NT2/D1 (cell line): ENCODE measurements around the gene ZNF768.
"Not testable (repeated sequence)": the region's sequence is repeated elsewhere in the genome, so short reads cannot be mapped to it uniquely, and the experiment has no call there.

Source experiments
- DNase-seq: peaks from one replicate; pipeline ENCODE4 v3.0.0-alpha.2; 2011; ENCODE audit warnings: low read depth, low spot score
- H3K27me3 ChIP-seq: 2 replicates; pipeline ENCODE4 v1.6.0; 2011; ENCODE audit warnings: mild to moderate bottlenecking; ENCODE audit not compliant: insufficient read length, insufficient read depth
- H3K36me3 ChIP-seq: 2 replicates; pipeline ENCODE4 v1.6.1; 2011; ENCODE audit warnings: mild to moderate bottlenecking, low read length, mixed read lengths; ENCODE audit not compliant: insufficient read depth, insufficient read length
- H3K4me1 ChIP-seq: 2 replicates; pipeline ENCODE4 v1.5.1; 2011; ENCODE audit not compliant: insufficient read depth, insufficient read length
- H3K4me3 ChIP-seq: 2 replicates; pipeline ENCODE4 v1.5.1; 2011; ENCODE audit warnings: low read depth; ENCODE audit not compliant: insufficient read length
- H3K9ac ChIP-seq: 2 replicates; pipeline ENCODE4 v1.6.0; 2011; ENCODE audit warnings: low read depth; ENCODE audit not compliant: insufficient read length
- H3K9me3 ChIP-seq: 2 replicates; pipeline ENCODE4 v1.5.1; 2011; ENCODE audit warnings: mild to moderate bottlenecking, low read length; ENCODE audit not compliant: insufficient read depth
- SUZ12 ChIP-seq: IDR thresholded peaks from 2 replicates; pipeline ENCODE4 v1.6.1; 2011; ENCODE audit not compliant: insufficient read length, insufficient read depth; ENCODE audit errors: extremely low read depth
- YY1 ChIP-seq: IDR thresholded peaks from 2 replicates; pipeline ENCODE4 v1.6.1; 2011; ENCODE audit not compliant: insufficient read length, insufficient read depth
- ZNF274 ChIP-seq: IDR thresholded peaks from 2 replicates; pipeline ENCODE4 v1.6.1; 2011; ENCODE audit warnings: mild to moderate bottlenecking, low read depth, low read length

The ZNF768 gene

DNA sequence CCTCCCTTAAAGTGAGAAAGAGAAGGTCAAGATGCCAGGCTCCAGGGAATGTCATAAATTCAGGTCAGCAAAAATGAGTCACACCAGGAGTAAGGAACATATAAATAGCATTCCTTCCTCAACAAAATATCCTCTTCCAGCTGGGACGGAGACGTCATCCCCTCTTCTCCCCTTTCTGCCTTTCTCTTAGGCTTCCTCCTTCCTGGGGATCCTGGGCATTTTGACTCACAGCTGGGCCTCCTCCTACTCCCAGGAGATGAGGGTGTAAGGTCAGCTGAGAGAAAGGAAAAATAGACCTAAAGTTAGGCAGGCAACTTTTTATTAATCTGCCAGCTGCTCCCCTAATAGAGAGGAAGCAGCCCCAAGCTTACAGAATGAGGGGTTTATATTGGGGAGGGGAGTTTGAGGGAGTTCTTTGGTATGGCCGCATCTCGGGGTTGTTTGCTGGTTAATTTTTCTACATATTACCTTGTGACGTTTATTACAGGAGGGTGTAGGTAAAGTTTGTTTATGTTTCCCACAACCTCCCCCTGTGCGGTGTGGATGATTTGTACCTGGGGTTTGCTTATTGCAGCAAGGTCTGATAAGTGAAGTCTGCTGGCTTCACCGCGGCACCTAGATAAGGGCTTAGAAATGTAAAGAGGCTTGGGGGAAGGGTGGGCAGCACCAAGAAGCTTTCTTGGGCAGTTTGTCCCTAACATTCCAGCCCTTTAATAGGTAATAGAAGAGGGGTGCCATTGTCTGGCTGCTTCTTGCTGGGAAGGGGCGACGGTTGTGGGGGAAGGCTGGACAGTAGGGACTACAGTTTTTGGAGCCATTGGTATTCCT, 15.3 kb upstream of the ZNF768 start:
- H3K4me3 ChIP-seq, result peak overlapping the region; percentile 19
- no peaks in the 10 kb centered on the region for H3K27me3 ChIP-seq
- peaks cover 13% of the 10 kb centered on the region for H3K36me3 ChIP-seq
- H3K9me3 ChIP-seq, result no peaks in the 10 kb centered on the region
- DNase-seq, result no peak
- H3K4me1 ChIP-seq, result peaks cover 30% of the 10 kb centered on the region
- TF ChIP-seq SUZ12 (no peak), YY1 (no peak)
- peak overlapping the region; percentile 26 for H3K9ac ChIP-seq

DNA sequence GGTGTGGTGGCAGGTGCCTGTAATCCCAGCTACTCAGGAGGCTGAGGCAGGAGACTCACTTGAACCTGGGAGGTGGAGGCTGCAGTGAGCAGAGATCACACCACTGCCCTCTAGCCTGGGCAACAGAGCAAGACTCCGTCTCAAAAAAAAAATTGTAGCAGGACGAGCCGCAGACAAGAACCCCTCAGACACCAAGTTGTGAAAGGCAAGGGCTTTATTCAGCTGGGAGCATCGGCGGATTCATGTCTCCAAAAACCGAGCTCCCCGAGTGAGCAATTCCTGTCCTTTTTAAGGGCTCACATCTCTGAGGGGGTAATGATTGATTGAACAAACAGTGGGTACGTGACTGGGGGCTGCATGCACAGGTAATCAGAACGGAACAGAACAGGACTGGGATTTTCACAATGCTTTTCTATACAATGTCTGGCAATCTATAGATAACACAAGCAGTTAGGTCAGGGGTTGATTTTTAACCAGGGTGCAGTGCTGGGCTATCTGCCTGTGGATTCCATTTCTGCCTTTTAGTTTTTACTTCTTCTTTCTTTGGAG, 14.6 kb upstream of the ZNF768 start:
- not testable (repeated sequence) for H3K27me3 ChIP-seq, H3K9ac ChIP-seq, H3K4me3 ChIP-seq, DNase-seq, H3K9me3 ChIP-seq
- peaks cover 26% of the 10 kb centered on the region for H3K4me1 ChIP-seq
- peaks cover 13% of the 10 kb centered on the region for H3K36me3 ChIP-seq

DNA sequence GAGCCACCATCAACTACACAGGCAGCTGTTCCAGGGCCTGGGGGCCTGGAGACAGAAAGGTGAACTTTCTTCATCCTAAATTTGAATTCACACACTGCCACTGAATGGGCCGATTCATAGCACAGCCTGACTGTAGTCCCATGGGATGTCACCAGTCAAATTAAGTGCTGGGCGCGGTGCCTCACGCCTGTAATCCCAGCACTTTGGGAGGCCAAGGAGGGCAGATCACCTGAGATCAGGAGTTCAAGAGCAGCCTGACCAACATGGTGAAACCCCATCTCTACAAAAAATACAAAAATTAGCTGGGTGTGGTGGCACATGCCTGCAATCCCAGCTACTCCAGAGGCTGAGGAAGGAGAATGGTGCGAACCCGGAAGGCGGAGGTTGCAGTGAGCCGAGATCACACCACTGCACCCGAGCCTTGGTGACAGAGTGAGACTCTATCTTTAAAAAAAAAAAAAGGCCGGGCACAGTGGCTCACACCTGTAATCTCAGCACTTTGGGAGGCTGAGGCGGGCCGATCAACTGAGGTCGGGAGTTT, 13.7 kb upstream of the ZNF768 start:
- H3K4me1 ChIP-seq, result peaks cover 22% of the 10 kb centered on the region
- H3K9me3 ChIP-seq, H3K27me3 ChIP-seq, H3K9ac ChIP-seq, DNase-seq, H3K4me3 ChIP-seq: not testable (repeated sequence)
- peaks cover 13% of the 10 kb centered on the region for H3K36me3 ChIP-seq

DNA sequence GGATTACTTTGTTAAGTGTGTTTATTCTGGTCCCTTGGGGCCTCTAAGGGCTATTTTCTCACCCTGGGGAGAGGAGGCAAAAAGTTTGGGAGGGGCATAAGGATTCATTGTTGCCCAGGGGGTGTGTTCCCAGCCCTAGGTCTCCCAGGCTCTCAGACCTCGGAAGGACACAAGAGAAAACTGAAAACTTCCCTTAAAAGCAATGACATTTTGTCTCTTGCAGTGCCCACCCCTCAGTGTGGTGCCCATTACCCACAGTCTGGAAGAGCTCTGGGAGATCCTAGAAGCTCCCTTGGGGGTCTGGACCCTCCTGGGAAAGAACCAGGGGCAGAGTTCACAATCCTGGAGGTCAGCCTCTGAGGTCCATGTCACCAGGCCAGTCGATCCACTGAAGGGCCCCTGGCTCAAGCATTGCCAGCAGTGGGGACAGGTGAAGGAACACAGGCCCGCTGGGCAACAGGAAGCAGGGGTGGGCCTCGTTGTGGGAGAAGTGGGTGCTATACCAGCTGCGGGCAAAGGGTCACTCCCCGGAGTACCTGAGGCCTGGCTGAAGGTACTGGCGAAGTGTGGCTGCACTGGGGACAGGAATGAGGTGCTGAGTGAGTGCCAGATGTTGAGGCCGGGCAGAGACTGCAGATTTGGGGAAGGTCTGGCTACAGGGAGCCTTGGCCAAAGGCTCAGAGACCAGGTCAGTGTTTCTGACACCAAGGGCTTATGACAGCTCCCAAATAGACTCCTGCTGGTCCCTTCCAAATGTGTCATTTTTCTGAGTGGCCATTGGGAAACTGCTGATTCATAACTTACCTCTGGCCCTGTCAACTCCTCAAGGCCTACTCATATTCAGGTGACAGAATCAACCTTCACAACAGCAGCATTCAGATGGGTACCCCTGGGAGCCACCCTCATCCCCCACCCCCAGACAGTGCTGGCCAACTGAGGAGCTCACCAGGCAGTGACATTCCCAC, 12.9 kb upstream of the ZNF768 start:
- H3K9me3 ChIP-seq, result no peaks in the 10 kb centered on the region
- no peak overlapping the region for H3K4me3 ChIP-seq
- H3K4me1 ChIP-seq, result peaks cover 19% of the 10 kb centered on the region
- no peaks in the 10 kb centered on the region for H3K27me3 ChIP-seq
- H3K9ac ChIP-seq, result no peak overlapping the region
- TF ChIP-seq SUZ12, result no peak
- TF ChIP-seq YY1, result no peak
- no peak for TF ChIP-seq ZNF274
- peaks cover 13% of the 10 kb centered on the region for H3K36me3 ChIP-seq
- no peak for DNase-seq

DNA sequence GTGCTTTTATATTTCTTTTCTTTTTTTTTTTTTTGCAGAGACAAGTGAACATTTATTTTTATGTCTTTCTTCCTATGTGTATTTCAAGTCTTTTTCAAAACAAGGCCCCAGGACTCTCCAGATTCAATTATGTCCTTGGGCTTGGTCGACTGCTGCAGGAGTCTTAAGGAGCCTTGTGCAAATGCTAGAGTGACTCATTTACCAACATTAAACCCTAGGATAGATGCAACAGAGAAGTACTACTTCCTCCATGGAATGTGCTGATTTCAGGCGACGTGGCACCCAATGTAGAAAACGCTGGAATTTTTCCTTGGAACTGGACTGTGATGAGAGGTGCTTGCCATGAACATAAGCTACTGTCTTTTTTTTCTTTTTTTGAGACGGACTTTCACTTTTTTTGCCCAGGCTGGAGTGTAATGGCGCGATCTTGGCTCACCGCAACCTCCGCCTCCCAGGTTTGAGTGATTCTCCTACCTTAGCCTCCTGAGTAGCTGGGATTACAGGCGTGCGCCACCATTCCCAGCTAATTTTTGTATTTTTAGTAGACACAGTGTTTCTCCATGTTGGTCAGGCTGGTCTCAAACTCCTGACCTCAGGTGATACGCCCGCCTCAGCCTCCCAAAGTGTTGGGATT, 10.1 kb upstream of the ZNF768 start:
- H3K27me3 ChIP-seq, DNase-seq, H3K9me3 ChIP-seq, H3K4me3 ChIP-seq, H3K4me1 ChIP-seq: not testable (repeated sequence)
- H3K9ac ChIP-seq, result peak overlapping the region; percentile 99
- H3K36me3 ChIP-seq, result peaks cover 31% of the 10 kb centered on the region

DNA sequence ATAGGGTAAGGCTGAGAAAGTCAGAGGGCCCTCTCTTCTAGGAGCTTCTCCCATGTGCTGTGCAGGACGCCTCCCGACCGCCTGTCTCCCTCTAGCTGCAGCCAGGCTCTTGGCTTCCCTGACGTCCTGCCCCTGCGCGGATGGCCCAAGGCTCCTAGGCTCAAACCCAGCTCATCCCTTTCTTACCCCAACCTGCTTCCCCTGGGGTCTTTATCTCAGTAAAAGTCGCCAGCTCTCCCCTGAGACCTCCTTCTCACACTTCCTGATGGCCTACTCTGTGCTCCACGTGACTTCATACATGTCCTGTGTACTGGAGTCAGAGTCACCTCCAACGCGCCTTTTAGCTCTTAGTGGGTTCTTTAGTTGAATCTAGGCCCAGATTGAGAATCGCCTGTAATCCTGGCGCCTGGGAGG, 9.4 kb upstream of the ZNF768 start:
- peak overlapping the region; percentile 99 for H3K9ac ChIP-seq
- TF ChIP-seq SUZ12 (no peak), ZNF274 (no peak), YY1 (no peak)
- H3K9me3 ChIP-seq, result no peaks in the 10 kb centered on the region
- DNase-seq, result peak; percentile 70
- peak overlapping the region; percentile 85 for H3K4me3 ChIP-seq
- H3K36me3 ChIP-seq, result peaks cover 38% of the 10 kb centered on the region
- no peaks in the 10 kb centered on the region for H3K27me3 ChIP-seq
- H3K4me1 ChIP-seq, result peaks cover 4% of the 10 kb centered on the region
